IPS-20b (cell line): ENCODE measurements around the gene ZDHHC17.
A peak's percentile ranks its signal among the peaks of the same experiment; 100 is the strongest.
"Not testable (repeated sequence)": the region's sequence is repeated elsewhere in the genome, so short reads cannot be mapped to it uniquely, and the experiment has no call there.

Source experiments
- H3K27ac ChIP-seq: one replicate; pipeline ENCODE4 v1.5.1; 2013; ENCODE audit warnings: low read length
- H3K27me3 ChIP-seq: 2 replicates; pipeline ENCODE4 v1.6.1; 2013; ENCODE audit warnings: mild to moderate bottlenecking, low read length, inconsistent platforms; ENCODE audit not compliant: insufficient read depth
- H3K36me3 ChIP-seq: 2 replicates; pipeline ENCODE4 v1.6.1; 2013; ENCODE audit warnings: low read depth, mild to moderate bottlenecking, inconsistent platforms, low read length, moderate library complexity; ENCODE audit not compliant: insufficient read depth
- H3K4me1 ChIP-seq: 2 replicates; pipeline ENCODE4 v1.6.1; 2013; ENCODE audit warnings: mild to moderate bottlenecking, control low read depth, inconsistent platforms, low read length, moderate library complexity; ENCODE audit not compliant: insufficient read depth
- H3K4me3 ChIP-seq: 2 replicates; pipeline ENCODE4 v1.5.1; 2013; ENCODE audit warnings: mild to moderate bottlenecking, low read length, inconsistent platforms
- H3K9ac ChIP-seq: 2 replicates; pipeline ENCODE4 v1.6.1; 2013; ENCODE audit warnings: low read depth, mild to moderate bottlenecking, inconsistent platforms, low read length, moderate library complexity
- H3K9me3 ChIP-seq: 2 replicates; pipeline ENCODE4 v1.6.1; 2013; ENCODE audit warnings: mild to moderate bottlenecking, low read depth, low read length, inconsistent platforms; ENCODE audit not compliant: insufficient read depth

ZDHHC17 gene, protein sequence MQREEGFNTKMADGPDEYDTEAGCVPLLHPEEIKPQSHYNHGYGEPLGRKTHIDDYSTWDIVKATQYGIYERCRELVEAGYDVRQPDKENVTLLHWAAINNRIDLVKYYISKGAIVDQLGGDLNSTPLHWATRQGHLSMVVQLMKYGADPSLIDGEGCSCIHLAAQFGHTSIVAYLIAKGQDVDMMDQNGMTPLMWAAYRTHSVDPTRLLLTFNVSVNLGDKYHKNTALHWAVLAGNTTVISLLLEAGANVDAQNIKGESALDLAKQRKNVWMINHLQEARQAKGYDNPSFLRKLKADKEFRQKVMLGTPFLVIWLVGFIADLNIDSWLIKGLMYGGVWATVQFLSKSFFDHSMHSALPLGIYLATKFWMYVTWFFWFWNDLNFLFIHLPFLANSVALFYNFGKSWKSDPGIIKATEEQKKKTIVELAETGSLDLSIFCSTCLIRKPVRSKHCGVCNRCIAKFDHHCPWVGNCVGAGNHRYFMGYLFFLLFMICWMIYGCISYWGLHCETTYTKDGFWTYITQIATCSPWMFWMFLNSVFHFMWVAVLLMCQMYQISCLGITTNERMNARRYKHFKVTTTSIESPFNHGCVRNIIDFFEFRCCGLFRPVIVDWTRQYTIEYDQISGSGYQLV

DNA sequence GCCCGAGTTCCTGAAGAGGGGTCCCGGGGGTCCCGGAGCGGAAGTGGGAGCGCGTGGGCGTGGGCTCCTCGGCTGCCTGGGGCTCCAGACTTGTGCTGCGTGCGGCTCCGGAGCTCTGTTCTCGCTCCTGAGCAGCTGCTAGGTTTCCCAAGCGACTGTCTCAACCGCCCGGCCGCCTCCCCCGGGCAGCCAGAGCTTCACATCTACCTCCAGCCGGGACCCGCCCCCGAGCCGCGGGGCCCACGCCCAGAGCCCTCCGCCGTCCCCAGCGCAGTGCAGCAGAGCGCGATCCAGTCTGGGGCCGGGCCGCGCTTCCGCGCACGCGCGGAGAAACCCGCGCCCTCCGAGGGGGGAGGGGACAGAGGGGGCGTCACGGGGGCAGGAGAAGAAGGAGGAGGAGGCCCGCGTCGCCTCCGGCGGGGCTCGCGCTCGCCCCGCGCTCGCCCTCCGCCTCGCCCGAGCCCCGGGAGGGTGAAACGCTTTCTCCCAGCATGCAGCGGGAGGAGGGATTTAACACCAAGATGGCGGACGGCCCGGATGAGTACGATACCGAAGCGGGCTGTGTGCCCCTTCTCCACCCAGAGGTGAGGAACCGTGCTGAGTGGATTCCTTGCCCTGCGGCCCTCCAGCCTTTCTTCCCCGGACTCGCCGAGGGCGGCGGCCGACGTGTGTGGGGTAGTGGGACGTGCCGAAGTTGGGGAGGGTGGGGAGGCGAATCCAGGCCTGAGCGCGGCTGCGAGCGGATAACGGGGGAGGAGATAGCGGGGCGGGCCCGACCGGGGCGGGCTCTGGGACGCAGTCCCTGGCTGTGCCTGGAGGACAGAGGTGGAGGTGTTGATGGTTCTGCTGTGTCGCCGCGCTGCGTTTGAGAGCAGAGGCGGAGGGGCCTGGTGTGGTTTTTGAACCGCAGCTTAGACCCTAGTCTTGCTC, at the start of gene ZDHHC17:
Gene ZDHHC17 (plus strand): TSS at position 370 of the 930 bp plus-strand sequence. CDS start 122 bp downstream, at position 492.
- peak within 1 kb of the TSS; percentile 98 for H3K9ac ChIP-seq
- H3K36me3 ChIP-seq = no peaks in the 10 kb centered on the region
- peaks cover 14% of the 10 kb centered on the region; the same call in 1 of the 2 replicates for H3K4me1 ChIP-seq
- no peaks in the 10 kb centered on the region for H3K27me3 ChIP-seq
- peak within 1 kb of the TSS; percentile 98 for H3K27ac ChIP-seq
- H3K4me3 ChIP-seq = peak within 1 kb of the TSS; percentile 97
- H3K9me3 ChIP-seq = no peaks in the 10 kb centered on the region

DNA sequence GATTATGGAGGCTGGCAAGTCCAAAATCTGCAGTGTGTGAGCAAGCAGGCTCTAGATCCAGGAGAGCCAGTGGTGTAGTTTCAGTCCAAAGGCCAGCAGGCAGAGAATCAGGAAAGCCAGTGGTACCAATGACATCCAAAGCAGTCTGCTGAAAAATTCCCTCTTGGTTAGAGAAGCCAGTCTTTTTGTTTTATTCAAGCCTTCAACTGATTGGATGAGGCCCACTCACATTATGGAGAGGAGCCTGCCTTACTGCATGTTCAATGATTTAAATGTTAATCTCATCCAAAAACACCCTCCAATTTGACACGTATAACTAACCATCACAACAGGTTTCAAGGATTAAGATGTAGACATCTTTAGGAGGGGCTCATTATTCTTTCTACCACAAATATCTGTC, 49.5 kb upstream of the ZDHHC17 start:
- no peaks in the 10 kb centered on the region for H3K36me3 ChIP-seq
- no peak overlapping the region for H3K9ac ChIP-seq
- H3K9me3 ChIP-seq = no peaks in the 10 kb centered on the region; the same call in 1 of the 2 replicates
- H3K4me3 ChIP-seq = no peak overlapping the region
- peaks cover 21% of the 10 kb centered on the region for H3K4me1 ChIP-seq
- no peaks in the 10 kb centered on the region for H3K27me3 ChIP-seq
- H3K27ac ChIP-seq = no peak overlapping the region

GRCh38 chr12:76714861-76715260, 49.1 kb upstream of the ZDHHC17 start:
- no peak overlapping the region for H3K27ac ChIP-seq
- H3K36me3 ChIP-seq = no peaks in the 10 kb centered on the region
- H3K27me3 ChIP-seq = no peaks in the 10 kb centered on the region
- no peak overlapping the region for H3K4me3 ChIP-seq
- no peak overlapping the region for H3K9ac ChIP-seq
- H3K9me3 ChIP-seq = no peaks in the 10 kb centered on the region; the same call in 1 of the 2 replicates
- H3K4me1 ChIP-seq = peaks cover 26% of the 10 kb centered on the region

- H3K4me3 ChIP-seq = no peak overlapping the region
- H3K4me1 ChIP-seq = peaks cover 27% of the 10 kb centered on the region
- H3K36me3 ChIP-seq = no peaks in the 10 kb centered on the region
- no peak overlapping the region for H3K27ac ChIP-seq
- no peaks in the 10 kb centered on the region for H3K27me3 ChIP-seq
- H3K9me3 ChIP-seq = no peaks in the 10 kb centered on the region; the same call in 1 of the 2 replicates
- H3K9ac ChIP-seq = no peak overlapping the region
Measured at GRCh38 chr12:76715332-76715731, 48.6 kb upstream of the ZDHHC17 start.

GRCh38 chr12:76717314-76717713, 46.6 kb upstream of the ZDHHC17 start:
- Histone ChIP-seq H3K27ac (no peak overlapping the region), H3K9me3 (no peaks in the 10 kb centered on the region; the same call in 1 of the 2 replicates), H3K9ac (no peak overlapping the region), H3K4me3 (no peak overlapping the region), H3K27me3 (no peaks in the 10 kb centered on the region), H3K4me1 (peaks cover 27% of the 10 kb centered on the region), H3K36me3 (no peaks in the 10 kb centered on the region)

- no peaks in the 10 kb centered on the region; the same call in 1 of the 2 replicates for H3K9me3 ChIP-seq
- peaks cover 23% of the 10 kb centered on the region for H3K4me1 ChIP-seq
- no peak overlapping the region for H3K27ac ChIP-seq
- H3K36me3 ChIP-seq = no peaks in the 10 kb centered on the region
- no peaks in the 10 kb centered on the region for H3K27me3 ChIP-seq
- no peak overlapping the region for H3K4me3 ChIP-seq
- H3K9ac ChIP-seq = no peak overlapping the region
Measured at GRCh38 chr12:76719171-76720041, 44.5 kb upstream of the ZDHHC17 start.

GRCh38 chr12:76720068-76720467, 43.8 kb upstream of the ZDHHC17 start:
- no peaks in the 10 kb centered on the region for H3K36me3 ChIP-seq
- H3K27ac ChIP-seq = no peak overlapping the region
- H3K4me3 ChIP-seq = no peak overlapping the region
- H3K9me3 ChIP-seq = no peaks in the 10 kb centered on the region
- peaks cover 17% of the 10 kb centered on the region for H3K4me1 ChIP-seq
- no peak overlapping the region for H3K9ac ChIP-seq
- H3K27me3 ChIP-seq = no peaks in the 10 kb centered on the region

- Histone ChIP-seq H3K27ac (no peak overlapping the region), H3K27me3 (no peaks in the 10 kb centered on the region), H3K36me3 (no peaks in the 10 kb centered on the region), H3K4me3 (no peak overlapping the region), H3K9ac (no peak overlapping the region), H3K9me3 (no peaks in the 10 kb centered on the region), H3K4me1 (no peaks in the 10 kb centered on the region)
Measured at GRCh38 chr12:76726626-76727025, 37.3 kb upstream of the ZDHHC17 start.

GRCh38 chr12:76732188-76732587, 31.7 kb upstream of the ZDHHC17 start:
- not testable (repeated sequence) for H3K4me1 ChIP-seq, H3K36me3 ChIP-seq, H3K9me3 ChIP-seq, H3K27me3 ChIP-seq, H3K27ac ChIP-seq, H3K4me3 ChIP-seq, H3K9ac ChIP-seq

DNA sequence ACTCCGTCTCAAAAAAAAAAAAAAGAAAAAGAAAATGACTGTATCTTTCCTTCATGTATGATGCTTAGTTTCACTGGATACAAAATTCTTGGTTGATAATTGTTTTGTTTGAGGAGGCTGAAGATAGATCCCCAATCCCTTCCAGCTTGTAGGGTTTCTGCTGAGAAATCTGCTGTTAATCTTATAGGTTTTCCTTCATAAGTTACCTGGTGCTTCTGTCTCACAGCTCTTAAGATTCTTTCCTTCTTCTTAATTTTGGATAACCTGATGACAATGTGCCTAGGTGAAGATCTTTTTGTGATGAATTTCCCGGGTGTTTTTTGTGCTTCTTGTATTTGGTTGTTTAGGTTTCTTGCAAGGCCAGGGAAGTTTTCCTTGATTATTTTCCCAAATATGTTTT, 26.2 kb upstream of the ZDHHC17 start:
- not testable (repeated sequence) for H3K4me1 ChIP-seq, H3K36me3 ChIP-seq, H3K27ac ChIP-seq, H3K27me3 ChIP-seq, H3K4me3 ChIP-seq, H3K9ac ChIP-seq
- peaks cover 18% of the 10 kb centered on the region for H3K9me3 ChIP-seq
